HG03159 (cell line): Measurements from ENCODE around the gene NPAS4.

Experiments used
- ATAC-seq: cut with Tn5 transposase; IDR thresholded peaks from one replicate; pipeline ENCODE4 v1.9.1; 2021; ENCODE audit warnings: mild to moderate bottlenecking, moderate library complexity; ENCODE audit not compliant: unreplicated experiment

The NPAS4 gene

DNA sequence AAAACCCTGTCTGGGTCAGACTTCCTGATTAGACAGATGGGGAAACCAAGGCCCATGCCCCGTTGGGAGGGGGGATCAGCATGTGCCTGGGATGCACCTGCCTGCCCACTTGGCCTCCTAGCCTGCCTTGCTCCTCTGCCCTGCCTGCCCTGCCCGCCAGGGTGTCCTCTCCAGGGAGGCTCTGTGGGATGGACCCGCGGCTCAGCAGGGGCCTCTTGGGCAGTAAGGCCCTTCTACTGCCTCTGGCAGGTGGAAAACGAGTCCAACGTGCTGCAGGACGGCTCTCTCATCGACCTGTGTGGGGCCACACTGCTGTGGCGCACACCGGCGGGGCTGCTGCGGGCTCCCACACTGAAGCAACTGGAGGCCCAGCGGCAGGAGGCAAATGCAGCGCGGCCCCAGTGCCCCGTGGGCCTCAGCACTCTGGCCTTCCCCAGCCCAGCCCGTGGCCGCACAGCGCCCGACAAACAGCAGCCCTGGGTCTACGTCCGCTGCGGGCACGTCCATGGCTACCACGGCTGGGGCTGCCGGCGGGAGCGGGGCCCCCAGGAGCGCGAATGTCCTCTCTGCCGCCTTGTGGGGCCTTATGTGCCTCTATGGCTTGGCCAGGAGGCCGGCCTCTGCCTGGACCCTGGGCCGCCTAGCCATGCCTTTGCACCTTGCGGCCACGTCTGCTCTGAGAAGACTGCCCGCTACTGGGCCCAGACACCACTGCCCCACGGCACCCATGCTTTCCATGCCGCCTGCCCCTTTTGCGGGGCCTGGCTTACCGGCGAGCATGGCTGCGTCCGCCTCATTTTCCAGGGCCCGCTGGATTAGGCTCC, 54.7 kb downstream of the NPAS4 start:
- ATAC-seq, result no peak
